HG02623 (cell line): ENCODE measurements around the gene TOMM6.
A peak's percentile ranks its signal among the peaks of the same experiment; 100 is the strongest.
"Not testable (repeated sequence)": the region's sequence is repeated elsewhere in the genome, so short reads cannot be mapped to it uniquely, and the experiment has no call there.

Experiments used
- ATAC-seq: cut with Tn5 transposase; IDR thresholded peaks from one replicate; pipeline ENCODE4 v1.9.1; 2021; ENCODE audit warnings: moderate library complexity; ENCODE audit not compliant: unreplicated experiment

The TOMM6 gene

GRCh38 chr6:41783106-41783780 lies 4.3 kb upstream of the TOMM6 start:
- no peak for ATAC-seq

- ATAC-seq = no peak
Measured at GRCh38 chr6:41784581-41785171, 2.8 kb upstream of the TOMM6 start.

GRCh38 chr6:41785254-41785653 lies 2.2 kb upstream of the TOMM6 start:
- no peak for ATAC-seq

- no peak for ATAC-seq
Measured at GRCh38 chr6:41785689-41786450, 1.6 kb upstream of the TOMM6 start.

GRCh38 chr6:41786451-41787218 lies 859 bp upstream of the TOMM6 start:
- ATAC-seq = peak; percentile 56

- no peak for ATAC-seq
Measured at GRCh38 chr6:41789390-41789724, 1.9 kb downstream of the TOMM6 start.

- no peak for ATAC-seq
Measured at GRCh38 chr6:41790045-41790444, 2.6 kb downstream of the TOMM6 start.

DNA sequence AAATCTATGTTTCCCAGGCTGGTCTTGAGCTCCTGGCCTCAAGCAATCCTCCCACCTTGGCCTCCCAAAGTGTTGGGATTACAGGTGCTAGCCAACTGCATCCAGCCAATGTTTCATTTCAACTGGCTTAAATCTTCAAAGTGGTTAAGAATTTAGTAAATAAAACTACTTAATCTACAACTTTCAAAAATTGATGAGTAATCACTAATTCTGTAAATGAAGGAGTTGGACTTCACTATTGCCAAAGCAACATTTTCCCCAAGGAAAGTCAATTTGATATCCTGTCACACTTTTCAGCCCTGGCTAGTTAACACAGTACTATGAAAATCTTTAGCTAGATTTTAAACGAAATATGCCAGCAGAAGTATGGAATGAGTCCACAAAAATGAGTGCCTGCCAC lies 3.8 kb downstream of the TOMM6 start:
- ATAC-seq = no peak

DNA sequence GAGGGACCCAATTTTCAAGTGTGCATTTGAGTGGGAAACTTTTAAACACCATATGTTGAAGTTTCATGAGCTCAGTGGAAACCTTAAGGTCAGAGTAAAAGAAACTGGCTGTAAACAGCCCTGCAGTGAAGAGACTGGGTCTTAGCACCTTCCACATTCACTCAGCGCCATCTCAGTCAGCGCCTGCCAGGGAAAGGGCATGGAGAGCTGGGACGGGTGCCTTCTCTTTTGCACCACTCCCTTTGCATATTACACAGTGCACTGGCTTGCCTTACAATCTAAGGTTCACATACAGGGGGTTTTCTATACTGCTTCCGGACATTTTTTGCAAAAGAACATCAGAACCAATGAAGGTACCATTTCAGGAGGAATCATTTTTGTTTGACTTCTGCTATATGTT lies 4.5 kb downstream of the TOMM6 start:
- ATAC-seq = no peak

- no peak for ATAC-seq
Measured at GRCh38 chr6:41796474-41796873, 9.0 kb downstream of the TOMM6 start.

DNA sequence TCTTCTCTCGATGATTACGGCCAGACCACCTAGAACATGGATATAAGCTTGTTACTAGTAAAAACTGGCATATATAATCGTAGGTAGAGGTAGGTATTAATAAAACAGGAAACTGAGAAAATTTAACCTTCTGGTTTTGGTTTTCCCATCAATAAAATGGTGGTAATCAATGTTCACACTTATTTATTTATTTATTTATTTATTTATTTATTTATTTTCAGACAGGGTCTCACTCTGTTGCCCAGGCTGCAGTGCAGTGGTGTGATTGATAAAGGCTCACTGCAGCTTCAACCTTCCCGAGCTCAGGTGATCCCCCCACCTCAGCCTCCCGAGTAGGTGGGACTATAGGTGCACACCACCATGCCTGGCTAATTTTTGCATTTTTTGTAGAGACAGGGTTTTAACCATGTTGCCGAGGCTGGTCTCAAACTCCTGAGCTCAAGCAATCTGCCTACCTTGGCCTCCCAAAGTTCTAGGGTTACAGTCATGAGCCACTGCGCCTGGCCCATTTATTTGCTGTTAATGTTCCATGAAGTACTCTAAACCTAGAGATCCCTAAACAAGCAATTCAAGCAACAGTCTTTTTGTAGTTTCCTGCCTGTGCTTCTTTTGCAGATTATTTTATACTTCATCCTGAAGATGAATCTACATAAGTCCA lies 11.5 kb downstream of the TOMM6 start:
- ATAC-seq = no peak

- ATAC-seq = no peak
Measured at GRCh38 chr6:41799559-41799911, 12.0 kb downstream of the TOMM6 start.

DNA sequence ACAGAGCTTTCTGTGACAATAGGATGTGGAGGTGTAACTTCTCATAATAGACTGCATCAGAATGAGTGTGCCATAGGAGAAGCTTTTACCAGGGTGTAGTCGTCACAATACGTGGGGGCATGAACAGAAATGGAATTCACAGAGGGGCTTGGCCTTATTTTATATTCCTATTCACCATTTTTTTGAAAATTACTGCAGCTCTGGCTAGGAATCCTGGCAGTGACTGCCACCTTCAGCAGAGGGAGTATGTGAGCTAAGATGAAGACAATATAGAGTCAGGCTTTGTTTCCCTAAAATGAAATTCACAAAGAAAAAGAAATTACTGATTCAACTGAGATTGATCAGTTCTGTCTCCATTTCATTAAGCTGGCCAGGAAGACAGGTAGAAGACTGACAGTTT lies 13.9 kb downstream of the TOMM6 start:
- ATAC-seq = no peak

GRCh38 chr6:41805830-41806774 lies 18.6 kb downstream of the TOMM6 start:
- ATAC-seq = no peak

GRCh38 chr6:41811095-41811494 lies 23.6 kb downstream of the TOMM6 start:
- ATAC-seq = no peak

DNA sequence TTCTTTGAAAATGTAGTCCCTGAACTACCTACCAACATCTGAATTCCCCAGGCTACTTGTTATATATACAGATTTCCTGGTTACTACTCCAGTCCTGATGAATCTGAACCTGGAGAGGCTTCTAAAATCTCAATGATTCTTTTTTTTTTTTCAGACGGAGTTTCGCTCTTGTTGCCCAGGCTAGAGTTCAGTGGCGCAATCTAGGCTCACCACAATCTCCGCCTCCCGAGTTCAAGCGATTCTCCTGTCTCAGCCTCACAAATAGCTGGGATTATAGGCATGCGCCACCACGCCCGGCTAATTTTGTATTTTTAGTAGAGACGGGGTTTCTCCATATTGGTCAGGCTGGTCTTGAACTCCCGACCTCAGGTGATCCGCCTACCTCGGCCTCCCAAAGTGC lies 24.5 kb downstream of the TOMM6 start:
- ATAC-seq = not testable (repeated sequence)

GRCh38 chr6:41813469-41813868 lies 26.0 kb downstream of the TOMM6 start:
- no peak for ATAC-seq

GRCh38 chr6:41813956-41814355 lies 26.5 kb downstream of the TOMM6 start:
- ATAC-seq = no peak

- no peak for ATAC-seq
Measured at GRCh38 chr6:41814629-41815028, 27.1 kb downstream of the TOMM6 start.

- no peak for ATAC-seq
Measured at GRCh38 chr6:41815587-41815986, 28.1 kb downstream of the TOMM6 start.
